Measurements from ENCODE around the gene TRAPPC3. TPM values are rescaled to one million over a fixed set of nuclear protein-coding genes. Genes with fewer than 3 reads are reported as not detected.

The TRAPPC3 gene
- total and polyA plus RNA-seq, 2 donors (not counting 1 experiment from before 2014, with no cell fraction given): 88.5 to 105 TPM

- Histone ChIP-seq H3K9ac (ENCODE audit: insufficient read depth, low read length) (peak overlapping the region; percentile 17), H3K4me1 (ENCODE audit: control insufficient read depth, extremely low read depth, insufficient read depth, low read length) (peaks cover 2% of the 10 kb centered on the region), H3K36me3 (ENCODE audit: control insufficient read depth, insufficient read depth, low read length) (peaks cover 1% of the 10 kb centered on the region), H3K27me3 (ENCODE audit: control insufficient read depth, insufficient read depth, low read length) (no peaks in the 10 kb centered on the region), H4K20me1 (ENCODE audit: control insufficient read depth, extremely low read depth, insufficient read depth, low read length) (no peaks in the 10 kb centered on the region), H3K79me2 (ENCODE audit: control insufficient read depth, insufficient read depth, low read length) (no peaks in the 10 kb centered on the region), H3K4me2 (ENCODE audit: extremely low read depth, insufficient read depth, low read length) (peak overlapping the region; percentile 46), H3K4me3 (replicated peaks in 1 of 4; ENCODE audit: control extremely low read depth in 1 of 4, insufficient read depth in 1 of 4, low read depth in 3 of 4, low read length in 4 of 4) (no peak overlapping the region), H3K27ac (ENCODE audit: insufficient read depth, low read length) (peak overlapping the region; percentile 71), H2AFZ (ENCODE audit: low read length) (peak overlapping the region; percentile 75), H3K9me3 (ENCODE audit: control insufficient read depth, insufficient read depth, low read depth, low read length) (no peaks in the 10 kb centered on the region)
- DNase-seq (ENCODE audit: low read depth in 2 of 2): peak; percentile 87 to 90
- TF ChIP-seq EZH2 (IDR thresholded peaks at IDR 0.05; ENCODE audit: low read length, missing control alignments) (no peak), CTCF (conservative IDR thresholded peaks at IDR 0.05 in 1 of 2, IDR thresholded peaks at IDR 0.05 in 1 of 2; ENCODE audit: low read depth in 1 of 2, low read length in 2 of 2) (peak; percentile 91 to 92)
These were observed 38.7 kb upstream of the TRAPPC3 start for GRCh38 chr1:36187800-36188593.

- Histone ChIP-seq H3K27ac (ENCODE audit: insufficient read depth, low read length) (no peak overlapping the region), H4K20me1 (ENCODE audit: control insufficient read depth, extremely low read depth, insufficient read depth, low read length) (no peaks in the 10 kb centered on the region), H3K4me3 (replicated peaks in 1 of 4; ENCODE audit: control extremely low read depth in 1 of 4, insufficient read depth in 1 of 4, low read depth in 3 of 4, low read length in 4 of 4) (no peak overlapping the region), H2AFZ (ENCODE audit: low read length) (no peak overlapping the region), H3K9me3 (ENCODE audit: control insufficient read depth, insufficient read depth, low read depth, low read length) (no peaks in the 10 kb centered on the region), H3K4me2 (ENCODE audit: extremely low read depth, insufficient read depth, low read length) (no peak overlapping the region), H3K9ac (ENCODE audit: insufficient read depth, low read length) (no peak overlapping the region), H3K79me2 (ENCODE audit: control insufficient read depth, insufficient read depth, low read length) (no peaks in the 10 kb centered on the region), H3K27me3 (ENCODE audit: control insufficient read depth, insufficient read depth, low read length) (no peaks in the 10 kb centered on the region), H3K4me1 (ENCODE audit: control insufficient read depth, extremely low read depth, insufficient read depth, low read length) (peaks cover under 1% of the 10 kb centered on the region), H3K36me3 (ENCODE audit: control insufficient read depth, insufficient read depth, low read length) (peaks cover 19% of the 10 kb centered on the region)
- peak; percentile 41 to 43 for DNase-seq (ENCODE audit: low read depth in 2 of 2)
- no peak for TF ChIP-seq CTCF (conservative IDR thresholded peaks at IDR 0.05 in 1 of 2, IDR thresholded peaks at IDR 0.05 in 1 of 2; ENCODE audit: low read depth in 1 of 2, low read length in 2 of 2)
- no peak for TF ChIP-seq EZH2 (IDR thresholded peaks at IDR 0.05; ENCODE audit: low read length, missing control alignments)
These were observed 34.1 kb upstream of the TRAPPC3 start for GRCh38 chr1:36183309-36183856.

DNA sequence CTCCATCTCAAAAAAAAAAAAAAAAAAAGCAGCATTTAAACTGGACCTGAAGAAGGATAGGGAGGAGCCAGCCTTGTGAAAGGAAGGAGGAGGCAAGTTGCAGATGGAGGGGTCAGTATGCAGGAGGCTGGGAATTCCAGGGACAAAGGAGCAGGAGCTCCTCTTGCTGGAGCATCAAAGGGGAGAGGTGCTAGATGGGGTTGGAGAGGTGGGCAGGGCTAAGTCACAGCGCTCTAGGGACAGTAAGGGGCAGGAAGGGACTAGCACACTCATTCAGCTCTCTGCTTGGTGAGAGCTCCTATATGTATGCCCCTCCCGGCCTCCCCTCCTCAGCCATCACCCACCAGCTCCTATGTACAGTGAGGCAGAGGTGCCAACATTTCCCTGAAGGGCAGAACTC, 33.4 kb upstream of the TRAPPC3 start:
- Histone ChIP-seq H3K9me3 (ENCODE audit: control insufficient read depth, insufficient read depth, low read depth, low read length) (no peaks in the 10 kb centered on the region), H3K27me3 (ENCODE audit: control insufficient read depth, insufficient read depth, low read length) (no peaks in the 10 kb centered on the region), H3K9ac (ENCODE audit: insufficient read depth, low read length) (no peak overlapping the region), H3K79me2 (ENCODE audit: control insufficient read depth, insufficient read depth, low read length) (no peaks in the 10 kb centered on the region), H3K4me3 (replicated peaks in 1 of 4; ENCODE audit: control extremely low read depth in 1 of 4, insufficient read depth in 1 of 4, low read depth in 3 of 4, low read length in 4 of 4) (no peak overlapping the region), H3K4me2 (ENCODE audit: extremely low read depth, insufficient read depth, low read length) (no peak overlapping the region), H3K4me1 (ENCODE audit: control insufficient read depth, extremely low read depth, insufficient read depth, low read length) (no peaks in the 10 kb centered on the region), H2AFZ (ENCODE audit: low read length) (no peak overlapping the region), H3K36me3 (ENCODE audit: control insufficient read depth, insufficient read depth, low read length) (peaks cover 20% of the 10 kb centered on the region), H3K27ac (ENCODE audit: insufficient read depth, low read length) (no peak overlapping the region), H4K20me1 (ENCODE audit: control insufficient read depth, extremely low read depth, insufficient read depth, low read length) (no peaks in the 10 kb centered on the region)
- no peak for DNase-seq (ENCODE audit: low read depth in 2 of 2)
- TF ChIP-seq CTCF (conservative IDR thresholded peaks at IDR 0.05 in 1 of 2, IDR thresholded peaks at IDR 0.05 in 1 of 2; ENCODE audit: low read depth in 1 of 2, low read length in 2 of 2): no peak
- no peak for TF ChIP-seq EZH2 (IDR thresholded peaks at IDR 0.05; ENCODE audit: low read length, missing control alignments)
